ENCODE measurements around the gene ZFP62.

ZFP62 gene

DNA sequence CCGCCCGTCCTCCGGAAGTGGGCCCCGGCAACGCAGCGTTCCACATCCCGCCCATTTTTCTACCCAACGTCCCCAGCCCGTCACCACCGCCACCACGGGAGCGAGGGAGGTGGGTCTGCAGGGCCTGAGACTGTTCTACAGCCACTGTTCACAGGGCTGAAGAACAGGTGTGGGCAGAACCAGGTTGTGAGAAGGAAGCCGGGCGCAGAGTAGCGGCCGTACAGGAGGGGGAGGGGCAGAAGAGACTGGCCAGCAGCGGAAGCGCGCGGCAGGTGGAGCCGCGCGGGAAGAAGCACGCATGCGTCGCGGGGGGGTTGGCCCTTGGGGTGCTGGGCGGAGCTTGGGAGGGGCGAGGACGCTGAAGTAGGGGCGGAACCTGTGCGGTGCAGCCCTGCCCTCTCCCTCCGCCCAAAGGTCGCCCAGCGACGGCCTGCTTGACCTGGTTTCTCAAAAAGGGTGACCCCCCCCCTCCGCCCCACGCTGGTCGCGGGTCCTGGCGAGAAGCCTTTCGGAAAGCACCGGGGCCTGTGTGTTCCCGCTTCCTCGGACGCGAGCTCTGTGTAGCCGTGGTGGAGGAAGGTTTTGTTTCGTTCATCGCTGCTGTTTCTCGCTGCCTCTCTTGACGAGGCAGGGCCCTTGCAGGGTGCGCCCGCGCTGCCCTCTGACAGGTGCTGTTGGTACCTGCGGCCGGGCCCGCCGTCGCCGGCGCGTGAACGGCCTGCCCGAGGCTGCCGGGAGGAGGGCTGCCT lies 50.7 kb downstream of the ZFP62 start:
- peak; percentile 93 for DNase-seq (ENCODE audit: low read depth)

DNA sequence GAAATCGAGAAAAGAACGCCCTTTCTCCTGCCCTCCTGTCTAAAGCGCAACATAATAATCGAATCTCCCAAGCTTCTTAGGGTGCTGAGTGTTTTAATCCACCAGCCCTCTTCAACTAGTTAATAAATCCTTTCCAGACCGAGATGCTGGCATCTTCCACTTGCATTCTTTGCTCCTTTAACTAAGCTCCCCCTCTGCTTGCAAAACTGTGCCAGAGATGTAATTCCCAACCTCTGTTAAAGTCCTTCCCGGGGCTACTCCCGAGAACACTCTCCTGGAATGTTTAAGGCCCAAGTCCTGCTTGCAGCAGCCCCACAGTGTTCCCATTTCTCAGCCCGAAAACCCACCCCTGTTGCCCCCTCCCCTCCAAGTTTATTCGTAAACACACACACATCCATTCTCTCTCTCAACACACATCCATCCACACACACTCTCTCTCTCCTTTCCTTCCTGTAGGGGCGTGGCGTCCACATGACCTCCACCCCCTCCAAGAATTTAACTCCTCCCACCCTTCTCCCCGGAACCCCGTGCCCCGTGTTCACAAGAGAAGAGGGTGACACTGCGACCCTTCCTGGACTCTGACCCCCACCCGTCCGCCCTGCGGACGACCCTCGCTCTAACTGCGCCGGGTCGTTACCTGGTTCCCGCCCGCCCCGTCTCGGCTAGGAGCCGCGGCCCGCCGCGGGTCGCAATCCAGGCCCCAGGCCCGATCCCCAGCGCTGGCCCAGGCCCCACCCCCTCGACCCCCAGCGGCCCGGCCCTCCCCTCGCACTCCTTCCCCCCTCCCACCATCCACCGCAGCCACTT lies 51.5 kb downstream of the ZFP62 start:
- DNase-seq (ENCODE audit: low read depth): peak; percentile 76

DNA sequence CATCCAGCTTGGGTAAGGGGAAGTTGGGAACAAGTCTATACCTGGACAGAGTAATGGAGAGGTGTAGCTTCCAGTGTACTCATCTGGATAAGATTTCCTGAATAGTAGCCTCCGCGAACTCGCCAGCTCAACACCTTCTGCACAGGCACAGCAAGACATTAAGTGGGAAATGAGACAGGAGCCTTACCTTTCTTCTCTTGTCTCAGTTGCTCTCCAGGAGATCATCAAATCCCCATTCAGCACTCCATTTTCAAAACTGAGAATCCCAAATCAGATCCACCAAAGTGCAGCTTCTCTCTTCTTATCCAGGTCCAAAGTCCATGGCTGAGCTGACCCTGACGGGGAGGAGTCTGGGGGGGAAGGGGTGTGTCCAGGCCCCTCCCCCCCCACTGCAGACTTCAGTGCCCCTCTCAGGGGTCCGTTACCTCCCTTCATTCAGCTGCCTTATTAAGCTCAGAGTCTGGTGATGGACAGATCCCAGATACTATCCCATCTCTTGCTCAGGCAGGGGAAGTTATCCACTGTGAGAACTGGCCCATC lies 52.5 kb downstream of the ZFP62 start:
- no peak for DNase-seq (ENCODE audit: low read depth)

DNA sequence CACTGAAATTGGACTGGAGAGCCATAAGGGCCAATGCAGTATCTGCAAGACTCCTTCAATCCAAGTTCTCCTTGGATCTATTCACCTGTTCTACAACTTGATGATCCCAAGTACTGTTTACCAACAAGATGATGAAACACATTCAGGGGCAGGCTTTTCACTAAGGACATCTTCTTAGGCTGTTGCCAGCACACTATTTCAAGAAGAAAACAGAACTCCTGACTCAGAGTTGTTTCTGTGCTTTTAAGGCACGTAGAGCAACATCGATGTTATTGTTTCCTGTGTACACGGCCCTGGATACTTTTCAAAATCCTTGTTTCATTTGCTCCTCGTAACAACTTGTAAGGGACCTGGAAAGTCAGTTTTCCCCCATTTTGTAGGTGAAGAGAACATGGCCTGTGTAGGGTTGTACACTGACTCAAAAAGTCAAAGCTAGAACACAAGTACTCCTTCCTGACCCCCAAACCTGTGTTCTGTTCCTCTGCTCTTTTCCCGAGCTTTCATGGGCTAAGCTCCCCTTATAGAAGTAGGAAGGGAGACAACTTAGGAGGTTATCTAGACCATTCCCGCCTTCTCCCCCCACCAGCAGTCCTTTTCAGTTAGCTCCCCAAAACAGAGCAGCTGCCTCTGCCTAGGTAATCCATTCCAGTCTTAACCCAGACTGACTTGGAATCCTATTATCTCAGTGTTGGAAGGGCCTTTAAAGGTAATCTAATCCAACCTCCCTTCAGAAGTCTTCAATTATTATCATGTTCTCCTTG lies 53.2 kb downstream of the ZFP62 start:
- DNase-seq (ENCODE audit: low read depth): no peak

DNA sequence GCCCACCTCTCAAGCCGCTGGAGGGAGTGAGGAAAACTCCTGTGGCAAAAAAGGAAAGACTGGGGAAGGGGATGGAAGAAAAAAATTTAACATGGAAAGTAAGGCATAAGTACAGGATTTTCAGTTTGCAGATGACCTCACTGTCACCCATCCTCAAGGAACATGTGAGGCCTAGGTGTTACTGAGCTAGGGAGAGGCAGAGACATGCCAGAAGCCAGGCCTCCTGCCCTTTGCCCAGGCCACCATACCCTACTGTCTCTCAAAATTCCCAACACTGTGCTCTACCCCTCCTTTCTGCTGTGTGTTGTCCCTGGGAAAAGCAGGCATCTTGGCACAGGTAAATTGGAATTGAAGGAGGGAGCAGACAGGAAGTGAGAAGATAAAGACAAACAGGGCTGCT lies 54.0 kb downstream of the ZFP62 start:
- DNase-seq (ENCODE audit: low read depth): no peak

DNA sequence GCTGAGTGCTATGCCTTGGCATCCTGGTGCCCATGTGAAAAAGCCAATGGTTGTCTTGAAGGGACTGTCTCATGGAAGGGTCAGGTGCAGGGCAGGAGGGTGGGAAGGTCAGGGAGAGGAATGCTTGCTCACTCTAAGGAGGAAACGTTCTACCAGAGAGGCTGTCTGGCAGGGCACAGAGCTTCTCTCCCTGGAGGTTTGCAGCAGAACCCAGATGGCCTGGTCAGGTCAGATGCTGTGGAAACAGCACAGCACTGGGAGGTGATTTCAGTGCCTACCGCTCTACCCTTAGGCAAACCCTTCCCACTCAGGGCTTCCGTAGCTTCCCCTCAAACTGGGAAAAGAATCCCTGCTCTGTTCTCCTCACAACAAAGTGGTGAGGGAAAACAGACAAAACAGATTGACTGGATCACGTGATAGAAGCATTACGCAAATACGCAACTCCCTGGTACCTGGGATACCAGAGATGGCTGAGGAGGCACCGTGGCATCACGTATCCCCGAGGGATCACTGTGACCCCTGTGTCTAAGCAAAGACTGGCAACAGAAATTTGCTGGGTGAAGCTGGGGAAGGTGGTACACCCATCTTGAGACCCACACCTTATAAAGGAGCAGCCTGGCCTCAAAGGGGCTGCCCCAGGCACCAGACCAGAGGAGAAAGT lies 54.6 kb downstream of the ZFP62 start:
- no peak for DNase-seq (ENCODE audit: low read depth)

DNA sequence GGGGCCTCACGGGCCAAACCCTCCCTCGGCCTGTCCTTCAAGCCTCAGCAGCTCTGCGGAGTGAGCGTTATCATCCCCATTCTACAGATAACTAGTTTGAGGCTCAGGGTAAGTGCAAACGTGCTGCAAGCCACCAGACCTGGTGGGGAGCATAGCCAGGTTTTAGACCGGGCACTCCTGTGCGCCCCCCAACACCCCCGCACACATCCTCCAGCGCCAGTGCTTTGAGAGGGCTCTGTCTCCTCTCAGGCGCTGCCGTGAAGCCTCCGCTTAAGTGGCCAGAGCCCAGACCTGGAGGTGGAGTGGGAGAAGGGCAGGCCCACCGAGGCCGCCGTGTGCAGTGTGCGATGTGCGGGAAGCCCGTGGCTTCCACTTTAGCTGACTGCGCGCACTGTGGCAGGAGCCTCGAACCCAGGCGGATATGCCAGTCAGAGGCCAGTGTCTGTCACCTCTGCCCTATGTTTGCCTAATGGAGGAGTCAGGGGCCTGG lies 56.9 kb downstream of the ZFP62 start:
- no peak for DNase-seq (ENCODE audit: low read depth)

DNA sequence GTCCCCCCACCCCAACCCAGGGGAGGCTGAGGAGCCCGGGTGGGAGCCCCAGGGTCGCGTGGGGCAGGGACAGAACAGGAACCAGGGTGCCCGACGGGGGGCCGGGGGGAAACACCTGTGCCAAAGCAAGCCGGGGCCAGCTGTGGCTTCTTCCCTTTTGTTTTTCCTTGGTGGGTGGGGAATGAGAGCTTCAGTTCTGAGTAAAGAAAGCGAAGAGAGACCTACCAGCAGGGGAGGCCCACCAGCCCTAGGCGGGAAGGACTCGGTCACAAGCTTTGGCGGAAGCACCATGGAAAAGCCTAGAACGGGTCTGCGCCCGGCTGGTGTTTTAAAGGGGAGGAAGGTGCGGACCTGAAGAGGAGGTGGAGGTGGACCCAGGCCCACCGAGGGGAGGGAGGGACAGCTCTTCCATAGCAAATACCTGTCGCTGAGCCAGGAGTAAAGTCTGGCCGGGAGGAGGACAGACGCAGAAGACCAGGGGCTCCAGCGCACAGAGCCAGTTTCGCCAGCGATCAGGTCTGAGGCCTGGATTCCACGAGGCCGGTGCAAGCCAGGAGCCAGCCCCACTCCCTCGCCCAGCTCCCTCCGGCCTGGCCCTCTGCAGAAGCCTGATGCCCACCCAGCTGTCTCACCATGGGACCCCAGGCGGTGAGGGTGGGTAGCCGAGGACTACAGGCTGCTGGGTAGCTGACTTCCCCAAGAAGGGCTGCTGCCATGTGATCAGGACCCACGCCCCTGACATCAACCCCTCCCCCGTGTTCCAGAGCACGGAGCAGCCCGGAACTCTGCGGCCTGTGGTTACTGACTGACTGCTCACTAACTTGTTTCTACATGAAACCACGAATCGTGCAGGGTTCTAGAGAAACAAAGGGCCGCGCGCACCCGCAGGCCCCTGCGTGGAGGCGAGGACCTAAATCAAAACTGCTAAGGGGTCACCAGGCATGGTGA lies 57.6 kb downstream of the ZFP62 start:
- peak; percentile 81 for DNase-seq (ENCODE audit: low read depth)

DNA sequence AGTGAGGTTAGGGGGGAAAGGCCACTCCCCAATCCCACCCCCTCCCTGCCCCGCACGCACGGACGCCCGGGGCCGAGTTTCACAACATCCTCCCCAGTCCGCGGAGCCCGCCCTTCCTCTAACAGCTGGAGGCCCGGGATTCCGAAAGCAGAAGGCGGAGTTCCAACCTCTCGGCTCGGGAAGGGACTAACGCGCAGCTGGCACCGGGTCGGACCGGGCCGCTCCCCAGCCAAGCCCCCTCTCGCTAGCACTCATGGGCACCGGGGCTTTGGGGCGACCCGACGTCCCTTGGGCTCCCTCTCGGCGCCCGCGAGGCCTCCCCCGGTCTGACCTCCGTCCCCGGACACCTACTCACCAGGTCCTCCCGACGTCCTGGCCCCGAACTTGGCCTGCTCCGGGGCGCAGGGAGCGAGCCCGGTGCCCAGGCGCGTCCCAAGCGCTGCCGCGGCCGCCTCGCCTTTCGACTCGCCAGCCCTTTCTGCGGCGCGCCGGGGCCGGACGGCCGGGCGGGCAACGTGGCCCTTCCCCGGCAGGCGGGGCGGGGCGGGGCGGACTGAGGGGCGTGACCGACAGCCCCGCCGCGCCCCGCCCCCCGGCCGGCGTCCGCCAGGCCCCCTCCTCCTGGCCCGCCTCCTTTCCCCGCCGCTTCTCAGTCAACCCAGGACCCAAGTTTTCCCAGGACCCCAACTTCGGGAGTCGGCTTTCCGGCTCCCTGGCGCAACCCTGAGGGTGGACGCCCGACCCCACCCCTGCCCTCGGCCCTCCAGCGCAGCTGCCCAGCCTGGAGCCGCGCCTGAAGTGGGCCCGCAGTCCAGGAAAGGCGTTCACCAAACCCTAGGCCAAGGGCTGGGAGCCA lies 58.5 kb downstream of the ZFP62 start, which contains the start of gene MGAT1:
MGAT1 (minus strand) TSS at position 482 of the 856 bp plus-strand sequence. CDS start 9,835 bp downstream, outside the sequence.
- peak; percentile 74 for DNase-seq (ENCODE audit: low read depth)

DNA sequence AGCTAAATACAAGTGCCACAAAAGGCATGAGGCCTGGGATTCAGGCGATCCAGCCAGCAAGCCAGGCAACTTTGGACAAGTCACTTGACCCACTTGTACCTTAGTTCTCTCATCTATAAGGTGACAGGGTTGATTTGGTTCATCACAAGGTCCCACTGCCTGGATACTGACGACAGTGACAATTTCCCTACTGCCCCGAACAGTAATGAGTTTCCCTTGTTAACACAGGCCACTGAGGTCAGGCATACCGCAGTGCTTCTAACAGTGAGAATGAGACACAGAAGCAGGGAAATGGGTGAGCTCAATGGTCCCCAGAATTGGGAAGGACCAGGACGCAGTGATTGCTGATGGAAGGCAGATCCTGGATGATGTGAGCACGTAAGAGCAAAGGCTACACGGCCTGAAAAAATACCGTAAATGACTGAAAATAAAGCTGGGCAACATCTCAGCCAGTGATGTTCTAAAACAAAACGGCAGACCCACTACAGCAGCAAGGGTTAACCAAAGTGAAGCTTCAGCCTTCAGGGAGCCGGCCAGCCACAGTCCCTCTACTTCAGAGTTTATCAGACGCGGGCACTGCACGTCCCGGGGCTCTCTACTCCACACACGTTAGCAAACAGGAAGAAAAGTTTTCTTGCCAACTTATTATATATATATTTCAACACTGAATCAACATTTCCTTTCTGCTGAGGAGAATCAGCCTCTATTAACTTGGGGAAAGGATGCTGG lies 59.3 kb downstream of the ZFP62 start:
- no peak for DNase-seq (ENCODE audit: low read depth)

DNA sequence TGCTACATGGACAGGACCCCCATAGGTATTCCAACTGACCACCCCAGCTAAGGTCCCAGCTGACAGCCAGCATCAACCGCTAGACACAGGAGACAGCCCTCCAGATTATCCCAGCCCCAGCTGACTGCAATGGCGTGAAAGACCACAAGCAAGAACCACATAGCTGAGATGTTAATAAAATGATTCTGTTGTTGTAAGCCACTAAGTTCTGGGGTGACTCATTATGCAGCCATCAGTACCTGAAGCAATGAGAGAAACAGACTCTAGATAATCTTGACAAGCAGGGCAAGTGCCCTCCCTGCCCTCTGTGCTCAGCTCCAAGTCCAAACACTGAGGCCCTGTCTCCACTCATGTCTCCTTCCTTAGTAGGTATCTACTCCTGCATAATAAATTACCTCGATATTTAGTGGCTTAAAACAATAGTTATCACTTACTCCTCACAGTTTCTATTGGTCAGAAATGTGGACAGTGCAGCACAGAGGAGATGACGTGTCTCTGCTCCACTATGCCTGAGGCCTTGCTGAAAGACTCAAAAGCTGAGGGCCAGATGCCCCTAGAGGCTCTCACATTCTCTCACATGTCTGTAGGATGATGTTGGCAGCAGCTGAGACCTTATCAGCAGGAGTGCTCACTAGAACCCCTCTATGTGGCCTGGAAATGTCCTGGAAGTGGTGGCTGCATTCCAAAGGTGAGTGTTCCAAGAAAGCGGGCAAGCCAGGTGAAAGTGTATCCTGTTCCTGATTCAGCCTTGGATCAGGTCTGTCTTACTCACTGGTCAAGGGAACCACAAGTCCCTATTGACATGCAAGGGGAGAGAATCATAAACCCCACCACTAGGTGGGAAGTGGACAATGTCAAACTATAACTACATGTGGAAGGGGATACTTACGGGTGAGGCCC lies 60.9 kb downstream of the ZFP62 start:
- DNase-seq (ENCODE audit: low read depth): no peak

DNA sequence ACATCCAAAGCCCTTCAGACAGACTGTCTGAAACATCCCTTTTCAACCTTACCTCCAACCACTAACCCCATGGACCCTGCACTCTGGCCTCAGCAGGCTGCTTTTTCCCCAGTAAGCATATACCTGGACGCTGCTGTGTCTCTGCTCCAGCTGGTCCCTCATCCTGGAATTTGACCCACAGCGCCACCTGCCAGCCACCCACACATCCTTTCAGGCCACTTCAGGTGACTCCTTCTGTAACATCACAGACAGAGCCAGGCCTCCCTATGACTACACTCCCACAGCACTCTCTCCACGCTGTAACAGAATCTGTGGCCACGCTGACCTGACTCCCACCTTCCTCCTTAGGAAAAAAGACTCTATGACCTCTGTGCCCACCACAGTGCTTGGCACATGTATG lies 61.9 kb downstream of the ZFP62 start:
- no peak for DNase-seq (ENCODE audit: low read depth)

DNA sequence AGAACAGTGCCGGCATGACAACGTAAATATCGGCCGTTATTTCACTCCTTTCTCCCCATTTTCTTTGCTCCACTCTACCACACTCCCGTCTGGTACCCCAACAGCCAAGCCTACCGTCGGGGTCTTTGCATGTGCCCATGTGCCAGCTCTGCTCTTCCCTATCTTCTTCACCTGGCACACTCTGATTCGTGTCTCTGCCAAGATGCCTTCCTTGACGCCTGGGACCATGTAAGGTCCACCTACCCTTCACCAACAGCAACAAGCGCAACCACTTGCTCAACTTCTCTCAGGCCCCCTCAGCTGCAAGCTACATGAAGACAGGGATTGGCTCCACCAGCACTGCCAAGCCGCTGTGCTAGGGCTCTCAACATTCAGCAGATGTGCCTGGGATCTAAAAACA lies 62.9 kb downstream of the ZFP62 start:
- no peak for DNase-seq (ENCODE audit: low read depth)

Measured in activated gamma-delta T cell treated with anti-CD3 and anti-CD28 coated beads, Interleukin-2, amount 50 U/mL, for 16 hours (primary cell).